GM19099 (cell line): ENCODE measurements around the gene P2RX2.

Source experiments
- POLR2A ChIP-seq: IDR thresholded peaks from 3 replicates; pipeline ENCODE4 v1.6.1; 2011; ENCODE audit warnings: low read depth; ENCODE audit not compliant: insufficient read length; ENCODE audit errors: extremely low read depth

The P2RX2 gene

DNA sequence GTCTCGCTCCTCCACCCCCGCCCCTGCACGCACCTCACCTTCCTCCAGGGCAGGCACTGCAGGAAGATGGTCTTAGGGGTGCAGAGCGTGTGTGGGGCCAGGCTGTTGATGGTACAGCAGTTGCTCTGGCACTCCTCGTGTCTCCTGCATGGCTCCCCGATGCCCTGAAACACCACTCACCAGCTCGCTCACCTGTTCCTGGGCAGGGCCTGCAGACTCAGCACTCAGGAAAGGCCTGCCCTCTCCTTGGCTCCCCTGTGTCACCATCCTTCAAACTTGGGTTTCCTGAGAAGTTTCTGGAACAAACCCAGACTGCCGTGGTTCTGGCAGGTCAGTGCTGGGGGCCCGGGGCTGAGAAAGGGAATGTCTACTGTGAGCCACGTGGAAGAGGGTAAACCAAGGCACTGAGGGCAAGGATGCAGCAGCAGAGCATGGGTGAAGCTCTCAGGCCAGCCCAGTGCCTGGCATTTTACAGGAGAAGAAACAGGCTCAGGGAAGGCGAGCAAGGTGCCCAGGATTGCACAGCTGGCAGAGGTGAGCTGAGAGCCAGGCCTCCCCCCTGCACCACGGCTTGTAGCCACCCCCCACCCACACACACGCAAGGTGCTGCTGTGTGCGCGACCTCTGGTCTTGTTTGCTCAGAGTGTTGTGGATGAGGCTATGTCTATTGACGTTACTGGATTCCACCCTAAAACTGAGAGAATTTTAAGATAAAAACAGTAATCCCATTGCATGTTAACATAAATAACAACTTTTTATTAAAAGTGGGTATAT is 13.7 kb upstream of the P2RX2 start:
- no peak for TF ChIP-seq POLR2A

DNA sequence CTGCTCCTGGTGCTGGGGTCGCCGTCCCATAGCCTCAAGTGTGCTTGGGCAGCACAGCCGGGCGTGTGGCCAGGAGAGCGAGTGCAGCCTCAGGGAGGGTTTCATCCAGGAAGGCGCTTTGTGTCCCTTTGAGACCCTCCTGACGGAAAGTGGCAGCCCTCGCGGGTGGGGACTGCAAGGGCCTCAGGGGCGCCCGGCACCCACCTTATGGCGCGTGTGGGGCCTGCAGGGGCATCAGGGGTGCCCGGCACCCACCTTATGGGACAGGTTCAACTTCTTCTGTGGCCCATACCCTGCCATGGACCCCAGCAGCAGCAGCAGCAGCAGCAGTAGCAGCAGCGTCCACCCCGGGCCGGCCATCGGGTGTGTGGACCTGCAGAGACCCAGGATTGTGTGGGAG is 12.7 kb upstream of the P2RX2 start:
- no peak for TF ChIP-seq POLR2A

DNA sequence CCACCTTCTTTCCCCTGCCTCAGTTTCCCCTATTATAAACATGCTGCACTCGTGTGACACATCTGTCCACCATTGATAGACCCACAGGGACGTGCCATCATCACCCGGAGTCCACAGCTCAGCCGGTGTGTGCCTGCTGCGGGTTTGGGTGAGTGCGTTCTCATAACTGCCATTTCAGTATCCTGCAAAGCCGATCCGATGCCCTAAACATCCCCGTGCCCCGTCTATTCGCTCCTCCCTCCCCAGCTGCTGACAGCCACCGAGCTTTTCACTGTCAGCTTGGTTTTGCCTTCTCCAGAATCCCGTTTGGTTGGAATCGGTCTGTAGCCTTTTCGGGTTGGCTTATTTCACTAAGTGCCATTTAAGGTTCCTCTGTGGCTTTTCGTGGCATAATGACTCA is 12.1 kb upstream of the P2RX2 start:
- no peak for TF ChIP-seq POLR2A

DNA sequence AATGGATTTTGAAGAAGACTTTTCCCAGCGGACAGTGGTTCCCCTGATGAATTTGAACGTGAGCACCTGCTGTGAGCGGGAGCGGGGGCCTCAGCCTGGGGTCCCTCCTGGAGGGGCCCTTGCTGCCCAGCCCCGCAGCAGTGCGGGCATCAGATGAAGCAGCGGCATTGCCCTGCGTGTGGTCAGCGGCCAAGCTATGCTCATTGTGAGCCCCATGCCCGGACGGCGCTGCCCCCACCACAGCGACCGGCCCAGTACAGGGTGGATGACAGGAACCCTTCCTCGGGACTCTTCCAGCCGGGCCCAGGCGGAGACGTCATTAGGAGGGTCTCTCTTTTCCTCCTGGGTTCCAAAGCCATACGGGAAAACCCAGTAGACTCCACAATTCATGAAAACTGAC is 11.6 kb upstream of the P2RX2 start:
- TF ChIP-seq POLR2A = no peak

DNA sequence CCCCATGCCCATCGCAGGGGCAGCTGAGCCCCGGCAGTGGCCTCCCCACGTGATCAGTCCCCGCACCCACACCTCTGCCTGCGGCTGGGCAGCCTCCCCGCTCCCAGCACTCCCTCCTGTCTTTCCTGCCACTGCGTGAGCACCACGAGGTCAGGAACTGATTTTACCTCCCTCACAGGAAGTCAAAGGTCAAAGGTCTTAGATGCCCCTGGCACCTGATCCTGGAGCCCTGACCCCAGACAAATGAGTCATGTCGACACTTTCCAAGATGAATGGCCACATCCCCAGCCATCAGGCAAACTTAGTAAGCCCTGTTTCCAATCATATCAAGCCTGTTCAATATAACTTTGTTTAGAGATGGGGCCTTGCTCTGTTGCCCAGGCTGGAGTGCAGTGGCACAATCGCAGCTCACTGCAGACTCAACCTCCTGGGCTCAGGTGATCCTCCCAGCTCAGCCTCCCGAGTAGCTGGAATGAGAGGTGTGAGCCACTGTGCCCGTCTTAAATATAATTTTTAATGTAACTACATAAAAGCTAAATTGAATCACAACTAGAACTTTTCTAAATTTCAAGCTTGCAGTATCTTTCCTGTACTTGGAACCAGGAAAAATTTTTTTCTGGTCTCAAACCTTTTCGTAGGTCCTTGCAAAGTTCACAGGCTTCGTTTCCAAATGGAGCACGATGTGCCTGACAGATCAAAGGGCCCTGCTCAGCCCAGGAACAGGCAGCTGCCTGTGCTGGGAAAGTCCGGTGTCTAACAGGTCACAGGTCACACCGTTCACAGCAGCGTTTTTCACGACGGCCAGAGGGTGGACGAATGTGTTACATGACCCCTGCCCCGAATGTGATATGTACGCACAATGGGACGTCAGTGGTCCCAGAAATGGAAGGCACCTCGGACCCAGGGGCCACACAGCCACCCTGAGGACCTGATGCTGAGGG is 10.1 kb upstream of the P2RX2 start:
- no peak for TF ChIP-seq POLR2A

DNA sequence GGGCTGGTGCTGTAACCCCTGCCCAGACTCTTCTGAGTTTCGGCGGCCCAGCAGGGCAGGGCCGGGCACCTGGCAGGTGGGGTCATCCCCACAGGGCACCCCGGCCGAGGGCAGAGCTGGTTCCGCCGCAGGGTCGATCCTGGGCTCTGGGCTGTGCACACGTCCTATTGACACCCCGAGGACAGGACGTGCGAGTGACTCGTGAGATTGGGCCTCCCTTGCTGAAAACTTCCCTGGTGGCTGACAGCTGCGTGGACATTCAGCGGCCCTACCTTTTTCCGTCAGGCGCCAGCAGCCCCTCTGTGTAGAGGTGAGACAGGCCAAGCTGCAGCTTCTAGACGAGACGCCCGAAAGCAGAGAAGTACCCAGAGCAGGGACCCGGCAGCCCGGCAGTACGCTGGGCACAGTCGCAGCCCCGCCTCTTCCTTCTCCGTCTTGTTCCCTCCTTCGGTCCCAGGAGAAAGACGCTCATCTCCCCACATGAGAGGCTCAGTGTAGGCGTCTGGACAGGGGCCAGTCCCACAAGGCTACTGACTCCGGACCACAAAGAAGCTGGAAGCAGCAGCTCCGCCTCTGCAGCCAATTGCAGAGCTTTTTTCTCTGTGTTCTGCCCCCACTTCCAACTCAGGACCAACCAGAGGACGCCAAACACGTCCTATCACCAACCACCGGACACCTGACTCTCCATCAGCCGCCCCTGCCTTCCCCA is 8.4 kb upstream of the P2RX2 start, which contains the start of gene LRCOL1:
Gene LRCOL1 (minus strand): TSS at position 532 of the 709 bp plus-strand sequence. CDS start 4,331 bp downstream, outside the sequence.
- TF ChIP-seq POLR2A = no peak

DNA sequence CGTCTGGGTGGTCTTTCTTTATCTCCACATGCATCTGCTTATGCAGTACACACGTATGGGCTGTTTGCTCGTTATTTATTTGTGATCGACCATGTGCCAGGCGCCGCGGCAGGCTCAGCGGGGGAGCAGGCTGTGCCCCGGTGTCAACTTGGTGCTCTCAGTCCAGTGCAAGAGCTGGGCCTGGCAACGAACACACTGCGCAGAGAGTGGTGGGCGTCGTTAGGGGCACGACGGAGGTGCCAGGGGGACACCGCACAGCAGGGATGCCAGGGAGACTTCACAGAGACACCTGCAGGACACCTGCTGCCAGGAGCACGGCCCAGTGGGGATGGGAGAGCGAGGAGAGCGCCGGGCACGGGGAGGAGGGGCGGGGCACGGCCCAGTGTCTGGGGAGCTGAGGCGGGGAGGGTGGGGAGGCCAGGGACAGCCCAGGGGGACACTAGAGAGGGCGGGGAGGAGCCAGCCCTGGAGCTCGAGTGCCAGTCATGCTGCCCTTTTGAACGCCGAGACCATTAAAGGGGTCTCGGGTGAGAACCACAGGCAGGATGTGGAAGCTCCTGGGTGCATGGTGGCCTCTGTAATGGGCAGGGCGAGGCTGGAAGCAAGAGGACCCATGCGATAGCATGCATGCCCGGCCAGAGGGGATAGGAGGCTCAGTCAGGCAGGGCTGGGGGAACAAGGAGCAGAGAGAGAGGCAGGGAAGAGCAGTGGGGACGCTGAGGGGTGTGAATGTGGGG is 7.5 kb upstream of the P2RX2 start:
- TF ChIP-seq POLR2A = no peak

DNA sequence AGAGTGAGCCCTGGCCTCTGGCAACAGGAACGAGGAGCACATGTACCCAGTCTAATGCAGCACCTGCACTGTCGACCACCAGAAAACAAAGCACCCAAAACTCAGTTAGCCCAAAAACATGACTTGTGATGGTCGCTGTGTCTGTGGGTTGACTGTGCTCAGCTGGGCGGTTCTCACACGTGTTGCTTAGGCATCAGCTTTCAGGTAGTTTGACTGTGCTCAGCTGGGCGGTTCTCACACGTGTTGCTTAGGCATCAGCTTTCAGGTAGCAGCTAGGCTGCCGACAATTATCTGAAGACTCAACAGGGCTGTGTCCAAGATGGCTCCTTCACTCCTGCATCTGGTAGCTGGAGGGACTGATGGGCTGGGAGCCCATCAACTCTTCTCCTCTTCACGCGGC is 7.0 kb upstream of the P2RX2 start:
- no peak for TF ChIP-seq POLR2A

DNA sequence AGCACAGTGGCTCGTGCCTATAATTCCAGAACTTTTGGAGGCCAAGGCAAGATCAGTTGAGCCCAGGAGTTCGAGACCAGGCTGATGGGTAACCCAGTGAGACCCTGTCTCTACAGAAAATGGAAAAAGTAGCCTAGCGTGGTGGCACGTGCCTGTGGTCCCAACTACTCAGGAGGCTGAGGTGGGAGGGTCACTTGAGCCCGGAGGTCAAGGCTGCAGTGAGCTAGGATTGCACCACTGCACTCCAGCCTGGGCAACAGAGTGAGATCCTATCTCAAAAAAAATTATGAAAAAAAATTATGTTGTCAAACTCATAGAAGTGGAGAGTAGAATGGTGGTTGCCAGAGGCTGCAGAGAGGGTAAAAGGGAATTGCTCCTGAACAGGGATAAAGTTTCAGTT is 4.5 kb upstream of the P2RX2 start:
- TF ChIP-seq POLR2A = no peak

DNA sequence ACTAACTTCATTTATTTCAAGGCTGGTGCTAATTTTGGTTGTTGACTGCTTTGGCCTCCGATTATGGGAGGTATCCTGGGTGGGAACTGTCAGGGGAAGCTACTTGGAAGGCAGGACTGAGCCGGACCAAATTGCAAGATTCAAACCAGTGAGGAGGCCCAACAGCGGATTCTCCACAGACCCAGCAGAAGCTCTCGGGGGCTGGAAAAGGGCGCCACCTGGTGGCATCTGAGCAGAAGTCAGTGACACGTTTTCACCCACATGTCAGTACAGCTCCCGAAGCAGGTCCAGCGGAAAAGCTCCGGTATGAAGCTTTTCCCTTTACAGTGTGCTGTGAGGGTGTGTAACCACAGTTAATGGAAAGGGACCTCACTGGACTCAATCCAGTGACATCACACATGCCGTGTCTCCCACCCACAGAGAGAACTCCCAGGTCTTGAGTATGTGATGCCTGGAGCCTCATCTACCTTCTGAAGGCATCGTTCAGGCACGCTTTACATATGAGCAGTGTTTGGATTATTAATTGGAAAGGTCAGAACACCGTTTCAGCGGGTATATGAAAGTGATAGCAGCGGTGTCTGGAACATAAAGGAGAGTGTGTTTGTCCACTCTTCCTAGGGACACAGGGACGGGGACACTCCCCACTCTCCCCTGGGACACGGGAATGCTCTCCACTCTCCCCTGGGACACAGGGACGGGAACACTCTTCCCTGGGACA is 3.6 kb upstream of the P2RX2 start:
- TF ChIP-seq POLR2A = no peak

DNA sequence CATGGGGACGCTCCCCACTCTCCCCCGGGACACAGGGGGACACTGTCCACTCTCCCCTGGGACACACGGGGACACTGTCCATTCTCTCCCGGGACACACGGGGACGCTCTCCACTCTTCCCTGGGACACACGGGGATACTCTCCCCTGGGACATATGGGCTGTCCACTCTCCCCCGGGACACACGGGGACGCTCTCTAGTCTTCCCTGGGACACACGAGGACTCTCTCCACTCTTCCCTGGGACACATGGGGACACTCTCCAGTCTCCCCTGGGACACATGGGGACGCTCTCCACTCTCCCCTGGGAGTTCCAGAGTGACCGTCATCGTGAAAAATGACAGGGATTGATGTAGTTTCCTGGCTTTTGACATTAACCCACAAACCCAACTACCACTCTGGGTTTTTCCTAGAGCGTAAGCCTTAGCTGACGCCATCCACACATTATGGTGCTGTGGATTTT is 3.0 kb upstream of the P2RX2 start:
- no peak for TF ChIP-seq POLR2A

DNA sequence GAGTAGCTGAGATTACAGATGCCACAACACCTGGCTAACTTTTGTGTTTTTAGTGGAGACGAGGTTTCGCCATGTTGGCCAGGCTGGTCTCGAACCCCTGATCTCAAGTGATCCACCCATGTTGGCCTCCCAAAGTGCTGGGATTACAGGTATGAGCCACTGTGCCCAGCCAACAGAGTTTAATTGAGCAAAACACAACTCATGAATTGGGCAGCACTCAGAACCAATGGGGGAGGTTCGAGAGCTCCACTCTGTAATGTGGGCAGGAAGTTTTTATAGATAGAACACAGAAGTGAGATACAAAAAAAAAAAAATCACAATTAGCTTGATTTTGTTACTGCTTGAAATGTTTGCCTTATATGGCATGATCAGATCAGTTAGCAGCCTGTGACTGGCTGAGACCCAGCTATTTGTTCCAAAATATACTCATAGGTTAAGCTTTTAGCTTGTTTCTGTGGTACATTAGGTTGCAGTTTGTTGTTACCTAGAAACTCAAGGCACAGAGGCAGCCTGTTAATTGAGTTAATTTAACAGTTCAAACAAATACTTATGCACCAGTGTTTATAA is 1.4 kb upstream of the P2RX2 start:
- no peak for TF ChIP-seq POLR2A

DNA sequence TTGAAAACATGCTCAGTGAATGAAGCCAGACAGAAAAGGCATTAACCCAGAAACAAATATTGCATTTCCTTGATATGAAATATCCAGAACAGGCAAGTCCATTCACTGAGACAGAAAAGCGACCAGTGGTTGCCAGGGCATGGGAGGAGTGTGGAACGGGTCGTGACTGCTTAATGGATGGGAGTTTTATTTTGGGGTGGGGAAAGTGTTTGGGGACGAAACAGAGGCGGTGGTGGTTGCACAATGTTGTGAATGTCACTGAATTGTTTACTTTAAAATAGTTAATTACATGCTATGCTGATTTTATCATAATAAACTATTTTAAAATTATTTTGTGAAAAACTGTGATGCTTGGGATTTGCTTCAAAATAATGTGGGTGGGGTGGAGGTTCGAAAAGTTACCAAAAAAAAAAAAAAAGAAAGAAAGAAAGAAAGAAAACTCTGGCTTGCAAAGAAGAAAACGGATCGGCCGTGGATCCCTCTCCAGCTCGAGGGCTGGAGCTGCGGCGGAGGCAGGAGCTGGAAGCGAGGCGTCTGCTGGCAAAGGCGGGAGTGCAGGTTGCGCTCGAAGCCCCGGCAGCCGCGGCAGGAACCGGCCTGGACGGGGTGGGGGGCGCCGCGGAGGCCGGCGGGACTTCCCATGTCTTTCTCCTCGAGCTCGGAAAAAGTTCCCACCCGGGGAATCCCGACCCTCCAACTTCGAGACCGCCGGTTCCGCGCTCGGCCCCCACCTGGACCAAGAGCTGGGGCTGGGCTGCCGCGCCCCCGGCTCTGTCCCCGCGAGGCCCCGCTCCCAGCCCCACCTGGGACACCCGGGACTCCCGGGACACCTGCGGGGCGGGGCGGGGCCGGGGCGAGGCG is 524 bp upstream of the P2RX2 start:
- TF ChIP-seq POLR2A = no peak
